GM20431 (cell line): ENCODE measurements around the gene ASCL5.
"Not testable (repeated sequence)": the region's sequence is repeated elsewhere in the genome, so short reads cannot be mapped to it uniquely, and the experiment has no call there.

Experiments
- in situ Hi-C: fragments of 300-500 bp; cut with MseI, MboI; formaldehyde crosslinking; loops from one replicate; pipeline ENCODE4 v1.15.0; 2020; ENCODE audit warnings: low sequenced_read_pairs; ENCODE audit not compliant: unreplicated experiment

Gene ASCL5

GRCh38 chr1:201126832-201127754 is at the start of gene ASCL5:
Gene ASCL5, minus strand, starts transcription at chr1:201127184. Its CDS starts 11,812 bp downstream, at chr1:201115372.
- in situ Hi-C loops, result no loop called here

DNA sequence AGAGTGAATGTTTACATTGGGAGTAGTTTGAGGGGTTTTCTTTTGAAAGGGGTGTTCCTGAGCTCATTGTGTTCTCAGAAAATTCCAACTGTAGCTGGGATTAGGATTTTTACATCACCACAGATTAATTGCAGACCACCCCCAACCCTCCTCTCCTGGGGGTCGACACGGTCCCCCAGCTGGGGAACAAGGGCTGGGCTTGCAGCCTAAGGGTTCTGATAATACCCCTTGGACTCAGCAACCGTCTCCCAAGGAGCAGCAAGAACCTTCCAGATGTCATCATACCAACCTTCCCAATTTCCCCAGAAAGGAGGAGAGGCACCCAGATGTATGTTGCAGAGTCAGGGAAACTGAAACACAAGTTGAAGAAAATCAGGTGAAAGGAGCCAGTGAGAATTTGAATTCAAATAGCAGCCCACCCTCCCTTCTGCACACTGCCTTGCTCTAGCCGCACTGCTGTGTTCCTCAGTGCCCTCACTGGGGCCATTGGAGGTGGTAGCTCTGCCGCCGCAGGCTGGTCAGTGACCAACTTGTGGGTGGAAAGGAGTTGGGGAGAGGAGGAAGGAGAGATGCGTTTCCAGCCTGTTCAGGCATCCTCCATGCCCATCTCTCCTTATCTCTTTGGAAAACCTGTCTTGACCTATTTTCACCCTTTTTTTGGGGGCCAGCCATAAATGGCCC is 49.0 kb upstream of the ASCL5 start:
- in situ Hi-C loops, result no loop called here

- in situ Hi-C loops, result no loop called here
Measured at GRCh38 chr1:201173736-201174135, 46.8 kb upstream of the ASCL5 start.

GRCh38 chr1:201172999-201173610 is 46.1 kb upstream of the ASCL5 start:
- in situ Hi-C loops, result no loop called here

GRCh38 chr1:201172326-201172725 is 45.3 kb upstream of the ASCL5 start:
- in situ Hi-C loops, result no loop called here

GRCh38 chr1:201171063-201172036 is 44.4 kb upstream of the ASCL5 start:
- in situ Hi-C loops, result no loop called here

DNA sequence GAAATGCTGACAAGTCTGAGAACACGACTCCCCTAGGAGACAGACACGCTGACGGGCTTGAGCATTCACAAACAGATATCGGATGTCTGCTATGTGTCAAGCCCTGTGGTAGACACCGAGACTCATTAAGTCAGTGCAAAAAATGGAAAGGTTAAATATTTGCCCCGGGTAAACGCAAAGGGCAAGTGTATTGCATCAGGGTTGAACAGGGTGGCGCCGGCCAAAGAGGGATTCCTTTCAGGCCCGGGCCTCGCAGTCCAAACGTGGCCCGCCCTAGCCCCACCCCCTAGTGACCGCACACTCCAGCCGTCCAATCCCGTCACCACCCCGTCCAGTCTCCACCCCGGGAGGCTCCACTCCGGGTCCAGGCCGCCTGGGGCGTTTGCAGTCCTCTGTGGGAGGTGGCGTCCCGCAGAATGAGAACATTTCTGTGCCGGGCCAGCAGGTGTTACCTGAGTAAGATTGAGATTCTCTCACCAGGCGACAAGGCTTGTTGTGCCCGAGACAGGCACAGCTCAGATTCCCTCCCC is 43.6 kb upstream of the ASCL5 start:
- in situ Hi-C loops, result no loop called here

- in situ Hi-C loops, result no loop called here
Measured at GRCh38 chr1:201169971-201170532, 43.1 kb upstream of the ASCL5 start.

DNA sequence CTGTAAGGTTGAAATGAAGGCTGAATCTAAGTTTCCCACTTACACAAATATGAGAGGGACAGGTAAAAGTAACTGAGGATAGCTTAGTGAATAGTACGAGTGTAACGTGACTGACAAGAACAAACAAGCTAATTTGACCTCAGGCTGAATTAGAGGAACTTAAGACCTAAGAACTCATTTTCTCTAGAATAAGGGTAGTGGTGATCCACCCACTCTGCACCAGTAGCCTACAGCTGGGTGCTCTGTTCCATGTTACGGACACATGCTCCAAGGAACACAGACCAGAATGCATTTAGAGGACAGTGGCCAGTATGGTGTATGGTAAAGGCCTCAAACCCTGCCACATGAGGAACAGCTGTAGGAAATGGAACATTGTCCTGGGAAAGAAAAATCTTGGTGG is 42.2 kb upstream of the ASCL5 start:
- in situ Hi-C loops, result no loop called here

GRCh38 chr1:201167041-201167991 is 40.3 kb upstream of the ASCL5 start:
- in situ Hi-C loops, result no loop called here

- in situ Hi-C loops, result no loop called here
Measured at GRCh38 chr1:201164645-201165044, 37.7 kb upstream of the ASCL5 start.

DNA sequence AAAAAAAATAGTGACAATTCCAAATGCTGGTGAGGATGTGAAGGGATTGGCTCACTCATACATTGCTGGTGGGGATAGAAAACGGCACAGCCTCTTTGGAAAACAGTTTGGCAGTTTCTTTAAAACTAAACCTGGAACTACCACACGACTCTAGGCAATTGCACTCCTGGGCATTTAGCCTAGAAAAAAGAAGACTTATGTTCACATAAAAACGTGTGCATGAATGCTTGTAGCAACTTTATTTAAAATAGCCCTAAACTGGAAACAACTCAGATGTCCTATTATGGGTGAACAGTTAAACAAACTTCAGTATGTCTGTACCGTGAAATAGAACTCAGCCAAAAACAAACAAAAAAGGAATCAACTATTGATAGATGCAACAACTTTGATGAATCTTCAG is 36.7 kb upstream of the ASCL5 start:
- in situ Hi-C loops, result no loop called here

GRCh38 chr1:201163036-201163435 is 36.1 kb upstream of the ASCL5 start:
- in situ Hi-C loops, result not testable (repeated sequence)

DNA sequence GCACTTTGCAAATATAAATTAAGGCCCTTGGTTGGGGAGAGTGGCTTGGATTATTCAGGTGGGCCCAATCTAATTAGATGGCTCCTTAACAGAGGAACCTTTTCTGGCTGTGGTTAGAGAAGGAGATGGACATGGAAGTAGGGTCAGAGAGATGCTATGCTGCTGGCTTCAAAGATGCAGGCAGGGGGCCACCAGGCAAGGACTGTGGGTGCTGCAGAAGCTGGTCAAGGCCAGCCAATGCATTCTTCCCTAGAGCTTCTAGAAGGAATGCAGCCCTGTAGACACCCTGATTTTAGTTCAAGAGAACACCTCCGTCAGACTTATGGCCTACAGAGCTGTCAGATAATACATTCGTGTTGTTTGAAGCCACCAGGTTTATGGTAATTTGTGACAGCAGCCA is 31.0 kb upstream of the ASCL5 start:
- in situ Hi-C loops, result no loop called here

GRCh38 chr1:201156819-201157218 is 29.8 kb upstream of the ASCL5 start:
- in situ Hi-C loops, result no loop called here

GRCh38 chr1:201156346-201156745 is 29.4 kb upstream of the ASCL5 start:
- in situ Hi-C loops, result no loop called here

DNA sequence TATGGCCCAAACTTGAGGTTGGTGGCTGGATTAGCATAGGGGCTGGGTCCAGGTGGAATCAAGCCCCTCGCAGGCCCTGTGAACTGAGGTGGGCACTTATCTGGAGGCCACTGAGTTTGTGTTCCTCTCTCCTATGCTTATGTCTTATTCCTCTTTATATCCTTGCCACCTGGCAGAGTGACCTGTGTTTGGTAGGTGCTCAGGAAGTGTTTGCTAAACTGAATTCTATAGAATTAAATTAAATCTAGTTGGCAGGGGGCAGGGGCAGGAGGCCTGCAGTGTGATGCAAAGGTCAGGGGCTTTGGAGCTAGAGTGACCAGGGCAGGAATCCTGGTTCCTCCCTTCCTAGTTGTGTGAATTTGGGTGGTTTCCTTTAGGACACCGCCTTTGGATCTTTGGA is 28.4 kb upstream of the ASCL5 start:
- in situ Hi-C loops, result no loop called here
